DOHH2 (cell line): ENCODE measurements around the gene NT5C3A.
"Not testable (repeated sequence)": the region's sequence is repeated elsewhere in the genome, so short reads cannot be mapped to it uniquely, and the experiment has no call there.

Source experiments
- EZH2phosphoT487 ChIP-seq: fragments of 200-600 bp; sonication (generic); IDR thresholded peaks from 2 replicates; pipeline ENCODE4 v1.6.1; 2017; ENCODE audit warnings: borderline replicate concordance, mild to moderate bottlenecking, antibody characterized with exemption, low read length, moderate library complexity, mixed read lengths
- TF ChIP-seq, protein P1 (sequence below): fragments of 200-600 bp; sonication (generic); IDR thresholded peaks from one replicate; pipeline ENCODE4 v1.5.1; 2014; ENCODE audit warnings: antibody characterized with exemption, mild to moderate bottlenecking, low read depth, low read length; ENCODE audit not compliant: poor library complexity, severe bottlenecking

DNA sequence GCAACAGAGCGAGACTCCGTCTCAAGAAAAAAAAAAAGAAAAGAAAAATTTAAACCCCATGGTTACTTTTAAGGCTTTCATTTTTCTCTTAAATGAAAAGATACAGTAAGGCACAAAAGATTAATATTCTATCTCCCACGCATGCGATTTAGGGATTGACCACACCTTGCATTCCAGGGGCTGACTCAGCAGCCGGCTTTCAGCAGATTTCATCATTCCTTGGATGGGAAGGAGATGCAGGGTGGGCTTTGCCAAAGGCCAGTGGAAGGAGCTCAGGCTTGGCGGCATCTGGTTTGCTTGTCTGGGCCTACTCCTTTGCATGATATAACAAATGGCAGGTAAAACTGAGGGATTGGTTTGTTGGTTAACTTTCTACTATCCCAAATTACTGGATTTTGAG is 83.3 kb downstream of the NT5C3A start:
- TF ChIP-seq, protein P1, sequence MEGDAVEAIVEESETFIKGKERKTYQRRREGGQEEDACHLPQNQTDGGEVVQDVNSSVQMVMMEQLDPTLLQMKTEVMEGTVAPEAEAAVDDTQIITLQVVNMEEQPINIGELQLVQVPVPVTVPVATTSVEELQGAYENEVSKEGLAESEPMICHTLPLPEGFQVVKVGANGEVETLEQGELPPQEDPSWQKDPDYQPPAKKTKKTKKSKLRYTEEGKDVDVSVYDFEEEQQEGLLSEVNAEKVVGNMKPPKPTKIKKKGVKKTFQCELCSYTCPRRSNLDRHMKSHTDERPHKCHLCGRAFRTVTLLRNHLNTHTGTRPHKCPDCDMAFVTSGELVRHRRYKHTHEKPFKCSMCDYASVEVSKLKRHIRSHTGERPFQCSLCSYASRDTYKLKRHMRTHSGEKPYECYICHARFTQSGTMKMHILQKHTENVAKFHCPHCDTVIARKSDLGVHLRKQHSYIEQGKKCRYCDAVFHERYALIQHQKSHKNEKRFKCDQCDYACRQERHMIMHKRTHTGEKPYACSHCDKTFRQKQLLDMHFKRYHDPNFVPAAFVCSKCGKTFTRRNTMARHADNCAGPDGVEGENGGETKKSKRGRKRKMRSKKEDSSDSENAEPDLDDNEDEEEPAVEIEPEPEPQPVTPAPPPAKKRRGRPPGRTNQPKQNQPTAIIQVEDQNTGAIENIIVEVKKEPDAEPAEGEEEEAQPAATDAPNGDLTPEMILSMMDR = not testable (repeated sequence)
- not testable (repeated sequence) for TF ChIP-seq EZH2phosphoT487
